ENCODE results near the gene PIP5K1B.

DNA sequence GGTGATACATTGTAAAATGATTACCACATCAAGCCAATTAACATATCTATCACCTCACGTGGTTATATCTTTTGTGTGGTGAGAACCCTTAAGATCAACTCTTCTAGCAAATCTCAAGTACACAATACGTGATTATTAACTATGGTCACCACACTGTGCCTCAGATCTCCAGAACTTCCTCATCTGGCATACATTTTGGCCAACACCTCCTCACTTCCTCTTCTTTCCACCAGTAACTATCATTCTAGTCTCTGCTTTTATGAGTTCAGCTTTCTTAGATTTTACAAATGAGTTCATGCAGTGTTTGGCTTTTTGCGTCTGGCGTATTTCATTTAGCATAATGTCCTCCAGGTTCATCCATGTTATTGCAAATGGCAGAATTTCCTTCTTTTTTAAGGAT is 273.0 kb downstream of the PIP5K1B start:
- TF ChIP-seq, protein P1, sequence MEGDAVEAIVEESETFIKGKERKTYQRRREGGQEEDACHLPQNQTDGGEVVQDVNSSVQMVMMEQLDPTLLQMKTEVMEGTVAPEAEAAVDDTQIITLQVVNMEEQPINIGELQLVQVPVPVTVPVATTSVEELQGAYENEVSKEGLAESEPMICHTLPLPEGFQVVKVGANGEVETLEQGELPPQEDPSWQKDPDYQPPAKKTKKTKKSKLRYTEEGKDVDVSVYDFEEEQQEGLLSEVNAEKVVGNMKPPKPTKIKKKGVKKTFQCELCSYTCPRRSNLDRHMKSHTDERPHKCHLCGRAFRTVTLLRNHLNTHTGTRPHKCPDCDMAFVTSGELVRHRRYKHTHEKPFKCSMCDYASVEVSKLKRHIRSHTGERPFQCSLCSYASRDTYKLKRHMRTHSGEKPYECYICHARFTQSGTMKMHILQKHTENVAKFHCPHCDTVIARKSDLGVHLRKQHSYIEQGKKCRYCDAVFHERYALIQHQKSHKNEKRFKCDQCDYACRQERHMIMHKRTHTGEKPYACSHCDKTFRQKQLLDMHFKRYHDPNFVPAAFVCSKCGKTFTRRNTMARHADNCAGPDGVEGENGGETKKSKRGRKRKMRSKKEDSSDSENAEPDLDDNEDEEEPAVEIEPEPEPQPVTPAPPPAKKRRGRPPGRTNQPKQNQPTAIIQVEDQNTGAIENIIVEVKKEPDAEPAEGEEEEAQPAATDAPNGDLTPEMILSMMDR (IDR thresholded peaks at IDR 0.05; ENCODE audit: low read length), result no peak
- no peak for TF ChIP-seq EZH2 (IDR thresholded peaks at IDR 0.05; ENCODE audit: borderline replicate concordance, low read length)
